CD4-positive, alpha-beta T cell (primary cell): ENCODE measurements around the gene PCARE. TPM values are rescaled to one million over a fixed set of nuclear protein-coding genes. Genes with fewer than 3 reads are reported as not detected.

Experiments
- ATAC-seq: fragments of 200-7000 bp; cut with Tn5 transposase; one replicate; pipeline ENCODE4 v1.10.0; 2022; ENCODE audit warnings: mild to moderate bottlenecking; ENCODE audit not compliant: poor library complexity
- CTCF ChIA-PET: fragments of 350-600 bp; sonication (Branson Sonifier 250); formaldehyde crosslinking; loops from one replicate; lab custom pipeline; 2021; ENCODE audit warnings: antibody characterized with exemption, inconsistent platforms; lab: Charles Lee
- POLR2A ChIA-PET: fragments of 350-600 bp; sonication (Branson Sonifier 250); formaldehyde crosslinking; loops from one replicate; lab custom pipeline; 2021; ENCODE audit warnings: antibody characterized with exemption, inconsistent platforms; lab: Charles Lee
- DNase-seq, 14 experiments: peaks; one replicate each; pipeline ENCODE4 v3.0.0-alpha.2; 2013 to 2020; ENCODE audit warnings: mixed read lengths in 2 of 14
- H3K27ac ChIP-seq, 2 donors: one replicate each; pipeline versions ENCODE4 v1.5.1 to v1.7.0; 2013; ENCODE audit warnings: low read length in 2 of 2, low read depth in 1 of 2, mild to moderate bottlenecking in 1 of 2
- H3K27me3 ChIP-seq, 2 experiments: 1 replicate in 1 of 2; 2 replicates in 1 of 2; pipeline versions ENCODE4 v1.6.1 to v1.7.0; 2013; ENCODE audit warnings: low read length in 2 of 2, control low read depth in 1 of 2, mild to moderate bottlenecking in 1 of 2, moderate library complexity in 1 of 2; ENCODE audit not compliant: insufficient read depth in 2 of 2, control insufficient read depth in 1 of 2
- H3K36me3 ChIP-seq: one replicate; pipeline ENCODE4 v1.6.1; 2013; ENCODE audit warnings: low read length, control low read depth; ENCODE audit not compliant: insufficient read depth
- H3K4me1 ChIP-seq: one replicate; pipeline ENCODE4 v1.6.1; 2013; ENCODE audit warnings: low read length, control low read depth; ENCODE audit not compliant: insufficient read depth
- H3K4me3 ChIP-seq: one replicate; pipeline ENCODE4 v1.5.1; 2013; ENCODE audit warnings: mild to moderate bottlenecking, low read length, moderate library complexity
- H3K9me3 ChIP-seq, 2 experiments: 1 replicate in 1 of 2; 2 replicates in 1 of 2; pipeline versions ENCODE4 v1.6.1 to v1.7.0; 2013; ENCODE audit warnings: low read length in 2 of 2, mild to moderate bottlenecking in 2 of 2, control low read depth in 1 of 2, moderate library complexity in 1 of 2; ENCODE audit not compliant: control insufficient read depth in 1 of 2, insufficient read depth in 1 of 2
- H3K27ac Mint-ChIP-seq: one replicate; pipeline ENCODE4 v1.8.0; 2020; ENCODE audit warnings: mixed read lengths
- H3K27me3 Mint-ChIP-seq: one replicate; pipeline ENCODE4 v1.8.0; 2021; ENCODE audit warnings: mixed read lengths
- H3K36me3 Mint-ChIP-seq: one replicate; pipeline ENCODE4 v1.8.0; 2021; ENCODE audit warnings: low read depth, mixed read lengths
- H3K4me1 Mint-ChIP-seq: one replicate; pipeline ENCODE4 v1.8.0; 2021; ENCODE audit warnings: low read depth, mixed read lengths
- H3K4me3 Mint-ChIP-seq: one replicate; pipeline ENCODE4 v1.8.0; 2020; ENCODE audit warnings: mild to moderate bottlenecking, mixed read lengths
- H3K9me3 Mint-ChIP-seq: one replicate; pipeline ENCODE4 v1.8.0; 2020; ENCODE audit warnings: mixed read lengths
- intact Hi-C, 2 experiments: fragments of 100-400 bp; cut with DNase I in 1 of 2; cut with micrococcal nuclease in 1 of 2; formaldehyde crosslinking; loops; one replicate each; pipeline versions ENCODE4 v1.15.1 to v1.9.0; 2023 to 2025; cut with DNase I, micrococcal nuclease
- total RNA-seq, 174 experiments: library from RNA in 2 of 174; stranded (reverse) in 2 of 174; gene quantifications; one replicate each; pipeline ENCODE4 v1.2.3 and lab custom pipeline; 2021 to 2026
- TF ChIP-seq, protein P1 (sequence below): fragments of 200-600 bp; IDR thresholded peaks from one replicate; pipeline ENCODE4 v1.8.0; 2022; ENCODE audit warnings: antibody characterized with exemption, mild to moderate bottlenecking

PCARE gene
- total RNA-seq, 2 experiments from 2014 or later = not detected

DNA sequence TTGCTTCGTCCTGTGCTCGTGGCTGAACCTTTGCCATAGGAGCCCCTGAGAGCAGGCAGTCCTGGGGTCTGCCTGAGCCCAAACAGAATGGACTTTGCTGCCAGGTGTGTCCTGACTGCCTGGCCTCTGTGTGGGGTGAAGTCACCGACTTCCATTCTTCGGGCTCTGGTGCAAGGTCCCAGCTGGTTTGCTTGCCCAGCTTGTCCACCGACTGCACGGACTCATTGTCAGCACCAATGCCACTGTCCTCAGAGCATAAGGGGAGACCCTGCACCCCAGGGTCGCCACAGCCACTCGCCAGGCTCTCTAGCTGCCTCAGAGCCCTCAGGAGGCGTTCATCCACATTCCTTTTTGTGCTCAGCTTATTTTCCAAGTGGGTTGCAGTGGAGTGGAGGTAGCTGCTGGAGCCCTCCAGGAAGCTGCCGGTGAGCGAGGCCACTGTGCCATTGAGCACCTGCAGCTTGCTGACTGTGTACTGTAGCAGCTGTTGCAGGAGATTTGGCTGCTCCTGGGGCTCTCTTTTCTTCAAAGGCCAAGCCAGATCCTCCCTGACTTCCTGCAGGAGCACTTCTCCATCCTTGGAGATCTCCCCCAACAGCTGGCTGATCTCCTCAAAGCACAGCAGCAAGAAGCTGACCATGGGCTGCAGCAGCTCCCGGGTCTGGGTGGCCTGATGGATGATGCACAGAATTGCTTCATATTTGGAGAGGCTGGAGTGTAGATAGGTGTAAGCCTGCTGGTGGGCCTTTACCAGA, 1.2 kb downstream of the PCARE start:
- ChIA-PET CTCF (no interaction called here), POLR2A (no interaction called here)
- Mint-ChIP-seq H3K27ac (no peak overlapping the region), H3K4me3 (no peak overlapping the region), H3K9me3 (peaks cover 3% of the 10 kb centered on the region), H3K36me3 (no peaks in the 10 kb centered on the region), H3K27me3 (no peaks in the 10 kb centered on the region), H3K4me1 (no peaks in the 10 kb centered on the region)
- Histone ChIP-seq H3K4me3 (no peak overlapping the region), H3K36me3 (no peaks in the 10 kb centered on the region), H3K27me3 (no peaks in the 10 kb centered on the region), H3K27ac (no peak overlapping the region), H3K4me1 (no peaks in the 10 kb centered on the region), H3K9me3 (no peaks in the 10 kb centered on the region)
- TF ChIP-seq, protein P1, sequence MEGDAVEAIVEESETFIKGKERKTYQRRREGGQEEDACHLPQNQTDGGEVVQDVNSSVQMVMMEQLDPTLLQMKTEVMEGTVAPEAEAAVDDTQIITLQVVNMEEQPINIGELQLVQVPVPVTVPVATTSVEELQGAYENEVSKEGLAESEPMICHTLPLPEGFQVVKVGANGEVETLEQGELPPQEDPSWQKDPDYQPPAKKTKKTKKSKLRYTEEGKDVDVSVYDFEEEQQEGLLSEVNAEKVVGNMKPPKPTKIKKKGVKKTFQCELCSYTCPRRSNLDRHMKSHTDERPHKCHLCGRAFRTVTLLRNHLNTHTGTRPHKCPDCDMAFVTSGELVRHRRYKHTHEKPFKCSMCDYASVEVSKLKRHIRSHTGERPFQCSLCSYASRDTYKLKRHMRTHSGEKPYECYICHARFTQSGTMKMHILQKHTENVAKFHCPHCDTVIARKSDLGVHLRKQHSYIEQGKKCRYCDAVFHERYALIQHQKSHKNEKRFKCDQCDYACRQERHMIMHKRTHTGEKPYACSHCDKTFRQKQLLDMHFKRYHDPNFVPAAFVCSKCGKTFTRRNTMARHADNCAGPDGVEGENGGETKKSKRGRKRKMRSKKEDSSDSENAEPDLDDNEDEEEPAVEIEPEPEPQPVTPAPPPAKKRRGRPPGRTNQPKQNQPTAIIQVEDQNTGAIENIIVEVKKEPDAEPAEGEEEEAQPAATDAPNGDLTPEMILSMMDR = no peak
- no peak for DNase-seq
- no peak for ATAC-seq
- intact Hi-C loops = no loop called here

DNA sequence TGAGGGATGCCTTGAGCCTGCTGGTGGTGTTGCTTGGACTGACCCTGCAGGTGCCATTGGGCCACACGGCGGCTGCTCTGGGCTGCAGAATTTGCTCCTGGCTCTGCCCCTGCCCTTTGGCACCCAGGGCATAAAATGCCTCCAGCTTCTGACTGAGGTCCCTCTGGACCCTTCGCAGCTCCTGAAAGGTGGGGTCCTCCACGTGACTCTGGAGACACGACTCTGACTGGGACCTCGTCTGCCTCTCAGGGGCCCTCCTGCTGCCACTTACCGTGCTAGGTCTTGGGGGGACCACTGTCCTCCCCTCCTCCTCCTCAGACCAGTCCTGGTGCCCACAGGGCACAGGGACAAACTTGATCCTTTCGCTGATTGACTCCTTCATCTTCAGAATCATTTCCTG, 2.1 kb downstream of the PCARE start:
- ChIA-PET CTCF (no interaction called here), POLR2A (no interaction called here)
- no peaks in the 10 kb centered on the region for H3K9me3 ChIP-seq
- TF ChIP-seq, protein P1 = no peak
- H3K27ac ChIP-seq = no peak overlapping the region
- Mint-ChIP-seq H3K4me1 (no peaks in the 10 kb centered on the region), H3K9me3 (no peaks in the 10 kb centered on the region), H3K27ac (no peak overlapping the region), H3K27me3 (no peaks in the 10 kb centered on the region), H3K36me3 (no peaks in the 10 kb centered on the region), H3K4me3 (no peak overlapping the region)
- no peaks in the 10 kb centered on the region for H3K27me3 ChIP-seq
- DNase-seq (no peak), ATAC-seq (no peak)
- no peak overlapping the region for H3K4me3 ChIP-seq
- intact Hi-C loops = no loop called here
- H3K36me3 ChIP-seq = no peaks in the 10 kb centered on the region
- H3K4me1 ChIP-seq = no peaks in the 10 kb centered on the region

- ChIA-PET POLR2A (no interaction called here), CTCF (no interaction called here)
- Mint-ChIP-seq H3K4me1 (no peaks in the 10 kb centered on the region), H3K4me3 (no peak overlapping the region), H3K27me3 (no peaks in the 10 kb centered on the region), H3K36me3 (no peaks in the 10 kb centered on the region), H3K9me3 (no peaks in the 10 kb centered on the region), H3K27ac (no peak overlapping the region)
- DNase-seq = no peak
- ATAC-seq = no peak
- H3K4me3 ChIP-seq = no peak overlapping the region
- H3K27ac ChIP-seq = no peak overlapping the region
- TF ChIP-seq, protein P1 = no peak
- H3K9me3 ChIP-seq = no peaks in the 10 kb centered on the region
- H3K36me3 ChIP-seq = no peaks in the 10 kb centered on the region
- H3K27me3 ChIP-seq = no peaks in the 10 kb centered on the region
- intact Hi-C loops = no loop called here
- H3K4me1 ChIP-seq = no peaks in the 10 kb centered on the region
These were observed 3.0 kb downstream of the PCARE start for GRCh38 chr2:29071032-29071975.
